Panc1 (cell line): ENCODE results near the gene ARMH2.

Experiments
- POLR2AphosphoS5 ChIP-seq: IDR thresholded peaks from 2 replicates; pipeline ENCODE4 v1.6.1; 2012; ENCODE audit warnings: mild to moderate bottlenecking, low read depth, low read length, moderate library complexity
- SIN3A ChIP-seq: IDR thresholded peaks from 2 replicates; pipeline ENCODE4 v1.6.1; 2012; ENCODE audit warnings: low read depth, mild to moderate bottlenecking, low read length, moderate library complexity, borderline replicate concordance; ENCODE audit not compliant: insufficient read depth
- TCF7L2 ChIP-seq: IDR thresholded peaks from 2 replicates; pipeline ENCODE4 v1.6.1; 2011; ENCODE audit warnings: mild to moderate bottlenecking, low read depth, low read length, inconsistent platforms
- TF ChIP-seq, protein P1 (sequence below): fragments of 450-650 bp; IDR thresholded peaks from 2 replicates; pipeline ENCODE4 v1.5.1; 2017; ENCODE audit warnings: mild to moderate bottlenecking
- TF ChIP-seq, protein P2 (sequence below), 2 experiments: IDR thresholded peaks; 2 replicates each; pipeline ENCODE4 v1.6.1; 2011 to 2012; ENCODE audit warnings: low read depth in 2 of 2, control low read depth in 1 of 2, low read length in 1 of 2, mild to moderate bottlenecking in 1 of 2, moderate library complexity in 1 of 2; ENCODE audit not compliant: insufficient read depth in 1 of 2

DNA sequence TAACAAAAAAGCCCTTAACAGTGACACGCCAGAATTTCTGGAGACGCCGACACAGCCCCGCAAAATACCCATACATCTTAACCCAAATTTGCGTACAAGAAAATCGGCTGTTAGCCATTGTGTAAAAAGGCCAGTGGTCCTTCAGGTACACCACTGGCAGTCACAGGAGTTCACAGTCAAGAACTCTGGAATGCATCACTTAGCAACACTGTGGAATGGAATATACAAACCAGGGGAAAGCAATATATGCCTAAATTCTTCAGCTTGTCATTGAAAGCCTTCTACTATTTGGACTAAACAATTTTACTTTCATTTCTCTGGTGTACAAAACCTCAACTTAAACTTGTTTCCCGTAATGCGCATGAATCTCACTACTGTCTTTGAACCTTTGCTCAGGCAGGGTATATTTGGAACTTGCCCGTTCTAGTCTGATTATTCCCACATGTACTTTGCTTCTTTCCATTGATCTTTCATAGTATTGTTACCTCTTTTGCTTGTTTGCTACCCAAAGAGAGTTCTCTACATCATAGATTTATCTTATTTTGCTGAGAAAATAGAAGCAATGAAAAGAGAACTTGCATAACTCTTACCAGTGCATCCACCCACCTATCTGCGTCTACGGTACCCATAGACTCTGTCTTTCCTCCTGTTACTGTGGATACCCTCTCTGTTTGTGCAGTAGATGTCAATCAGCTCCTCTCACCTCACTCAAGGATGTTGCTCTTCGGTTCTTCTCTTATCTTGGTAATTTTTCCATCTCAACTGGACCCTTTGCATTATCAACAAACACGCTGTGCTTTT is at the start of gene ARMH2:
- TF ChIP-seq POLR2AphosphoS5, result no peak
- TF ChIP-seq, protein P1, sequence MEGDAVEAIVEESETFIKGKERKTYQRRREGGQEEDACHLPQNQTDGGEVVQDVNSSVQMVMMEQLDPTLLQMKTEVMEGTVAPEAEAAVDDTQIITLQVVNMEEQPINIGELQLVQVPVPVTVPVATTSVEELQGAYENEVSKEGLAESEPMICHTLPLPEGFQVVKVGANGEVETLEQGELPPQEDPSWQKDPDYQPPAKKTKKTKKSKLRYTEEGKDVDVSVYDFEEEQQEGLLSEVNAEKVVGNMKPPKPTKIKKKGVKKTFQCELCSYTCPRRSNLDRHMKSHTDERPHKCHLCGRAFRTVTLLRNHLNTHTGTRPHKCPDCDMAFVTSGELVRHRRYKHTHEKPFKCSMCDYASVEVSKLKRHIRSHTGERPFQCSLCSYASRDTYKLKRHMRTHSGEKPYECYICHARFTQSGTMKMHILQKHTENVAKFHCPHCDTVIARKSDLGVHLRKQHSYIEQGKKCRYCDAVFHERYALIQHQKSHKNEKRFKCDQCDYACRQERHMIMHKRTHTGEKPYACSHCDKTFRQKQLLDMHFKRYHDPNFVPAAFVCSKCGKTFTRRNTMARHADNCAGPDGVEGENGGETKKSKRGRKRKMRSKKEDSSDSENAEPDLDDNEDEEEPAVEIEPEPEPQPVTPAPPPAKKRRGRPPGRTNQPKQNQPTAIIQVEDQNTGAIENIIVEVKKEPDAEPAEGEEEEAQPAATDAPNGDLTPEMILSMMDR, result no peak
- no peak for TF ChIP-seq SIN3A
- TF ChIP-seq, protein P2, sequence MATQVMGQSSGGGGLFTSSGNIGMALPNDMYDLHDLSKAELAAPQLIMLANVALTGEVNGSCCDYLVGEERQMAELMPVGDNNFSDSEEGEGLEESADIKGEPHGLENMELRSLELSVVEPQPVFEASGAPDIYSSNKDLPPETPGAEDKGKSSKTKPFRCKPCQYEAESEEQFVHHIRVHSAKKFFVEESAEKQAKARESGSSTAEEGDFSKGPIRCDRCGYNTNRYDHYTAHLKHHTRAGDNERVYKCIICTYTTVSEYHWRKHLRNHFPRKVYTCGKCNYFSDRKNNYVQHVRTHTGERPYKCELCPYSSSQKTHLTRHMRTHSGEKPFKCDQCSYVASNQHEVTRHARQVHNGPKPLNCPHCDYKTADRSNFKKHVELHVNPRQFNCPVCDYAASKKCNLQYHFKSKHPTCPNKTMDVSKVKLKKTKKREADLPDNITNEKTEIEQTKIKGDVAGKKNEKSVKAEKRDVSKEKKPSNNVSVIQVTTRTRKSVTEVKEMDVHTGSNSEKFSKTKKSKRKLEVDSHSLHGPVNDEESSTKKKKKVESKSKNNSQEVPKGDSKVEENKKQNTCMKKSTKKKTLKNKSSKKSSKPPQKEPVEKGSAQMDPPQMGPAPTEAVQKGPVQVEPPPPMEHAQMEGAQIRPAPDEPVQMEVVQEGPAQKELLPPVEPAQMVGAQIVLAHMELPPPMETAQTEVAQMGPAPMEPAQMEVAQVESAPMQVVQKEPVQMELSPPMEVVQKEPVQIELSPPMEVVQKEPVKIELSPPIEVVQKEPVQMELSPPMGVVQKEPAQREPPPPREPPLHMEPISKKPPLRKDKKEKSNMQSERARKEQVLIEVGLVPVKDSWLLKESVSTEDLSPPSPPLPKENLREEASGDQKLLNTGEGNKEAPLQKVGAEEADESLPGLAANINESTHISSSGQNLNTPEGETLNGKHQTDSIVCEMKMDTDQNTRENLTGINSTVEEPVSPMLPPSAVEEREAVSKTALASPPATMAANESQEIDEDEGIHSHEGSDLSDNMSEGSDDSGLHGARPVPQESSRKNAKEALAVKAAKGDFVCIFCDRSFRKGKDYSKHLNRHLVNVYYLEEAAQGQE (IDR thresholded peaks at IDR 0.05; ENCODE audit: insufficient read depth in 1 of 2, low read depth in 2 of 2, low read length in 1 of 2), result no peak
- TF ChIP-seq TCF7L2, result no peak
